H1 (cell line): ENCODE measurements around the gene STAT3. TPM values are rescaled to one million over a fixed set of nuclear protein-coding genes. Genes with fewer than 3 reads are reported as not detected.

Source experiments
- CTCF ChIA-PET: fragments of 300-600 bp; sonication (Branson Sonifier 250); formaldehyde crosslinking; loops from one replicate; lab custom pipeline; 2021; ENCODE audit not compliant: partially characterized antibody; lab: Charles Lee
- POLR2A ChIA-PET: fragments of 300-600 bp; sonication (Branson Sonifier 250); formaldehyde crosslinking; loops from one replicate; lab custom pipeline; 2021; ENCODE audit warnings: inconsistent platforms; ENCODE audit not compliant: partially characterized antibody; lab: Charles Lee
- DNase-seq, 2 experiments: peaks; one replicate each; pipeline versions ENCODE4 v3.0.0 to v3.0.0-alpha.2; 2010 to 2022; ENCODE audit warnings: low spot score in 2 of 2, low read depth in 1 of 2, mixed read lengths in 1 of 2
- FAIRE-seq: peaks from 2 replicates; lab custom pipeline; 2011; peaks lifted over from hg19 to GRCh38; lab: Jason Lieb, UNC
- H2AFZ ChIP-seq: 2 replicates; pipeline ENCODE4 v1.8.1; 2012; ENCODE audit warnings: low read length, inconsistent platforms
- H2AK5ac ChIP-seq: 2 replicates; pipeline ENCODE4 v1.6.1; 2013; ENCODE audit warnings: low read depth, low read length
- H2BK120ac ChIP-seq: replicated peaks from 2 replicates; pipeline ENCODE3; 2013; ENCODE audit warnings: low read depth, low read length, inconsistent platforms
- H2BK12ac ChIP-seq: 2 replicates; pipeline ENCODE4 v1.6.1; 2013; ENCODE audit warnings: low read depth, low read length
- H2BK15ac ChIP-seq: 2 replicates; pipeline ENCODE4 v1.6.1; 2013; ENCODE audit warnings: low read length
- H2BK20ac ChIP-seq: 2 replicates; pipeline ENCODE4 v1.6.1; 2013; ENCODE audit warnings: low read length
- H2BK5ac ChIP-seq: 2 replicates; pipeline ENCODE4 v1.6.1; 2013; ENCODE audit warnings: low read depth, low read length
- H3K14ac ChIP-seq: 2 replicates; pipeline ENCODE4 v1.6.1; 2013; ENCODE audit warnings: inconsistent platforms; ENCODE audit not compliant: insufficient read length
- H3K18ac ChIP-seq: 2 replicates; pipeline ENCODE4 v1.6.1; 2013; ENCODE audit warnings: low read length; ENCODE audit errors: extremely low read depth
- H3K23ac ChIP-seq: 2 replicates; pipeline ENCODE4 v1.6.1; 2013; ENCODE audit warnings: inconsistent platforms; ENCODE audit not compliant: insufficient read length
- H3K23me2 ChIP-seq: 2 replicates; pipeline ENCODE4 v1.6.1; 2013; ENCODE audit warnings: low read depth, low read length
- H3K27ac ChIP-seq: 2 replicates; pipeline ENCODE4 v1.6.1; 2011; ENCODE audit warnings: low read depth, low read length, inconsistent platforms
- H3K27me3 ChIP-seq, 4 experiments: replicated peaks in 1 of 4; 1 replicate in 1 of 4; 2 replicates in 3 of 4; pipeline versions ENCODE4 v1.6.1 to v1.8.1; 2011 to 2013; ENCODE audit warnings: low read length in 3 of 4, mild to moderate bottlenecking in 3 of 4, inconsistent platforms in 2 of 4, mixed read lengths in 2 of 4, moderate library complexity in 1 of 4; ENCODE audit not compliant: control insufficient read depth in 3 of 4, insufficient read depth in 3 of 4; ENCODE audit errors: extremely low read depth in 1 of 4
- H3K36me3 ChIP-seq, 4 experiments: 2 replicates each; pipeline versions ENCODE4 v1.6.1 to v1.8.1; 2011 to 2013; ENCODE audit warnings: mild to moderate bottlenecking in 4 of 4, low read length in 3 of 4, moderate library complexity in 2 of 4, control low read depth in 1 of 4, inconsistent platforms in 1 of 4; ENCODE audit not compliant: insufficient read depth in 4 of 4, control insufficient read depth in 2 of 4
- H3K4ac ChIP-seq: replicated peaks from 2 replicates; pipeline ENCODE3; 2013; ENCODE audit warnings: low read length, low read depth, mixed read lengths, inconsistent platforms; ENCODE audit not compliant: insufficient read length
- H3K4me1 ChIP-seq, 4 experiments: replicated peaks in 1 of 4; 1 replicate in 1 of 4; 2 replicates in 3 of 4; pipeline versions ENCODE4 v1.6.1 to v1.8.1; 2011 to 2013; ENCODE audit warnings: low read length in 3 of 4, inconsistent platforms in 2 of 4, mixed read lengths in 1 of 4; ENCODE audit not compliant: insufficient read depth in 4 of 4, control insufficient read depth in 3 of 4
- H3K4me2 ChIP-seq, 2 experiments: 2 replicates each; pipeline versions ENCODE4 v1.6.1 to v1.8.1; 2011 to 2013; ENCODE audit warnings: low read depth in 2 of 2, low read length in 2 of 2, control low read depth in 1 of 2, inconsistent platforms in 1 of 2, mild to moderate bottlenecking in 1 of 2; ENCODE audit not compliant: insufficient read depth in 1 of 2
- H3K4me3 ChIP-seq, 4 experiments: fragments of 200-600, 300-600 bp in 1 of 4; sonication (generic), shearing (Covaris generic), sonication (Bioruptor Twin) in 1 of 4; 2 replicates each; pipeline versions ENCODE4 v1.5.1 to v1.8.1; 2011 to 2016; ENCODE audit warnings: low read length in 4 of 4, low read depth in 3 of 4, control low read depth in 2 of 4, inconsistent platforms in 2 of 4, mild to moderate bottlenecking in 2 of 4, mixed read lengths in 1 of 4, moderate library complexity in 1 of 4; ENCODE audit not compliant: insufficient read depth in 2 of 4; ENCODE audit errors: extremely low read depth in 1 of 4
- H3K56ac ChIP-seq: replicated peaks from 2 replicates; pipeline ENCODE3; 2013; ENCODE audit warnings: low read depth, mild to moderate bottlenecking, mixed read lengths, low read length, inconsistent platforms; ENCODE audit not compliant: insufficient read length
- H3K79me1 ChIP-seq: 2 replicates; pipeline ENCODE4 v1.6.1; 2013; ENCODE audit warnings: low read depth, low read length, control low read depth
- H3K79me2 ChIP-seq, 2 experiments: 2 replicates each; pipeline versions ENCODE4 v1.6.1 to v1.8.1; 2012 to 2013; ENCODE audit warnings: low read length in 2 of 2, mild to moderate bottlenecking in 2 of 2, inconsistent platforms in 1 of 2; ENCODE audit not compliant: insufficient read depth in 2 of 2, control insufficient read depth in 1 of 2
- H3K9ac ChIP-seq, 4 experiments: replicated peaks in 1 of 4; 1 replicate in 1 of 4; 2 replicates in 3 of 4; pipeline versions ENCODE4 v1.6.1 to v1.8.1; 2011 to 2013; ENCODE audit warnings: low read depth in 3 of 4, low read length in 3 of 4, control low read depth in 2 of 4, mild to moderate bottlenecking in 2 of 4, moderate library complexity in 2 of 4, inconsistent platforms in 1 of 4; ENCODE audit errors: extremely low read depth in 1 of 4
- H3K9me3 ChIP-seq, 2 experiments: 2 replicates each; pipeline versions ENCODE4 v1.6.1 to v1.8.1; 2012 to 2013; ENCODE audit warnings: mild to moderate bottlenecking in 2 of 2, moderate library complexity in 2 of 2, control low read depth in 1 of 2, inconsistent platforms in 1 of 2, low read depth in 1 of 2, low read length in 1 of 2, mixed read lengths in 1 of 2; ENCODE audit not compliant: insufficient read depth in 2 of 2
- H4K20me1 ChIP-seq, 2 experiments: replicated peaks in 1 of 2; 2 replicates each; pipeline versions ENCODE3 to v1.8.1; 2011 to 2013; ENCODE audit warnings: inconsistent platforms in 2 of 2, low read length in 2 of 2, mild to moderate bottlenecking in 1 of 2; ENCODE audit not compliant: insufficient read depth in 2 of 2, control insufficient read depth in 1 of 2
- H4K5ac ChIP-seq: 2 replicates; pipeline ENCODE4 v1.6.1; 2013; ENCODE audit warnings: low read length, low read depth, mixed read lengths, inconsistent platforms; ENCODE audit not compliant: insufficient read length
- H4K8ac ChIP-seq: 2 replicates; pipeline ENCODE4 v1.8.0; 2013; ENCODE audit warnings: mild to moderate bottlenecking, moderate library complexity, low read length, inconsistent platforms; ENCODE audit not compliant: insufficient read depth; ENCODE audit errors: extremely low read depth
- H4K91ac ChIP-seq: replicated peaks from 2 replicates; pipeline ENCODE3; 2013; ENCODE audit warnings: low read length, mixed read lengths, inconsistent platforms; ENCODE audit not compliant: insufficient read length
- EGR1 ChIP-seq: IDR thresholded peaks from 2 replicates; pipeline ENCODE4 v1.6.1; 2011; ENCODE audit warnings: low read depth, low read length, borderline replicate concordance
- HDAC6 ChIP-seq: IDR thresholded peaks from one replicate; pipeline ENCODE4 v1.7.1; 2012; ENCODE audit warnings: low read depth, mild to moderate bottlenecking, inconsistent platforms, low read length, moderate library complexity
- JUND ChIP-seq: IDR thresholded peaks from 2 replicates; pipeline ENCODE4 v1.6.1; 2011; ENCODE audit warnings: mild to moderate bottlenecking, improper control_type of control experiment, low read length
- KDM1A ChIP-seq: fragments of 200-600, 300-600 bp; sonication (generic); IDR thresholded peaks from 2 replicates; pipeline ENCODE4 v1.7.1; 2016; ENCODE audit warnings: mild to moderate bottlenecking, low read length, borderline replicate concordance
- POLR2A ChIP-seq, 2 experiments: IDR thresholded peaks; 1 replicate in 1 of 2; 2 replicates in 1 of 2; pipeline ENCODE4 v1.6.1; 2011; ENCODE audit warnings: low read depth in 2 of 2, low read length in 2 of 2, mild to moderate bottlenecking in 2 of 2; ENCODE audit errors: control extremely low read depth in 1 of 2
- POU5F1 ChIP-seq: IDR thresholded peaks from 2 replicates; pipeline ENCODE4 v1.6.1; 2011; ENCODE audit warnings: low read depth, mild to moderate bottlenecking, low read length, moderate library complexity
- SIRT6 ChIP-seq: IDR thresholded peaks from one replicate; pipeline ENCODE4 v1.7.1; 2012; ENCODE audit warnings: low read length, inconsistent platforms
- WGBS, 2 experiments: shearing (Covaris generic) in 1 of 2; methylation state at CpG; one replicate each; pipeline versions ENCODE4 v1.1.6 to v1.1.7; 2013 to 2015; ENCODE audit warnings: low lambda C conversion rate in 2 of 2, mixed read lengths in 2 of 2, inconsistent platforms in 1 of 2, low coverage in 1 of 2, missing lambda C conversion rate in 1 of 2; ENCODE audit not compliant: insufficient replicate concordance in 2 of 2, insufficient coverage in 1 of 2, insufficient read length in 1 of 2; ENCODE audit errors: extremely low coverage in 1 of 2, missing lambda C conversion rate in 1 of 2; 5-methylcytosine and 5-hydroxymethylcytosine counted together
- polyA plus RNA-seq, 7 experiments: library from polyadenylated mRNA; depleted of rRNA in 3 of 7; stranded (reverse) in 5 of 7; unstranded in 2 of 7; fragments of >200 nt in 5 of 7; fragments of 200-250 nt in 2 of 7; gene quantifications; 1 replicate in 5 of 7; 2 replicates in 1 of 7; 4 replicates in 1 of 7; pipeline versions ENCODE4 v1.2.1 to v1.2.3, GENCODE V29; 2011 to 2013; ENCODE audit warnings: missing spikeins in 2 of 7, mixed read lengths in 2 of 7
- total RNA-seq: library from RNA; stranded (reverse); fragmentation: NEBNext Ultra II Directional; extraction: Animal tissue kit (Norgen Biotek cat#: 25700); gene quantifications from 2 replicates; pipeline ENCODE4 v1.2.1, GENCODE V29; 2021

Gene STAT3
- total and polyA plus RNA-seq, 2 of the 8 experiments (the other 6 are each of a cell fraction or from before 2014, with no cell fraction given) = 38.4 to 94.1 TPM

DNA sequence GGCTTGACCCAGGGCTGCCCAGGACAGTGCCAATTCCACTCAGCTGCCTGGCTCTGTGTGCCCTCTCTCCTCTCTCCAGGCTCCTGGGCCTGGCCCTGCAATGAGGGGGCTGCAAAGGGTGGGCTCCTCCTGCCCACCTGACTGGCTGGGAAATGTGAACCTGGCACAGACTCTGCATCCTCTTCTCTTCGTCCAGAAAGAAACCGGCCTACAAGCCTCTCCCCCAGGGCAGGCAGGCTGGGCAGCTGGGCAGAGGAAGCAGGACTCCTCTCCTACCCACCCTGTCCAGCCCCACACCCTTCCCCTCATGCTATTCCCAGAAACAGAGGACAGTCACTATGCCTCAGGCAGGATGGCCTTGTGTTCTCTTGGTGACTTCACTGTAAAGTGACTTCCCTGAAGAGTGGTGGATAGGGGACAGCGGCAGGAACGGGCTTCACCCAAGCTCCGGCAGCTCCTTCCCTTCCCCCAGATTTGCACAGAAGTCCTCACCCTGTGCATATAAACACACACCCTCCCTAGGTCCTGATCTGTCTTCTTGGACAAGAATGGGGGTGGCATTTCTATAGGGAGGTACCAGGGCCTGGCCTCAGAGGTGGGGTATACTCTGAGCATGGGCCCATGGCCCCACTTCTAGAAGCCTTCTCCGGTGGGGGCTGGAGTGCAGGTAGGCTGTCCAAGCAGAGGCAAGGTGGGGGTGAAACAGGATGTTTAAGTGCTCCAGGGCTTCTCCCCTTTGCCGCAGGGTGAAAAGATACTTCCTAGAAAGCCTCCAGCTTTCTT, 104.8 kb downstream of the STAT3 start:
- Histone ChIP-seq H2BK5ac (0 out of 2 replicates have a peak overlapping the region, but pooled peaks have one; percentile 49), H3K36me3 (no peaks in the 10 kb centered on the region), H3K27me3 (peaks cover 0 to 14% (median 11%) of the 10 kb centered on the region in 4 experiments; a peak in 5 of 7 replicates), H2AFZ (no peak overlapping the region), H3K4ac (no peak overlapping the region), H4K91ac (no peak overlapping the region), H3K9me3 (no peaks in the 10 kb centered on the region), H4K5ac (no peak overlapping the region), H3K79me2 (no peaks in the 10 kb centered on the region), H3K4me1 (peaks cover 0 to 12% (median 8%) of the 10 kb centered on the region in 4 experiments; a peak in 5 of 7 replicates), H3K18ac (no peak overlapping the region; the same call in 1 of the 2 replicates), H3K79me1 (no peaks in the 10 kb centered on the region), H2AK5ac (no peak overlapping the region), H3K23ac (no peak overlapping the region), H4K20me1 (no peaks in the 10 kb centered on the region), H3K23me2 (no peaks in the 10 kb centered on the region; the same call in 1 of the 2 replicates), H2BK12ac (no peak overlapping the region), H3K56ac (no peak overlapping the region), H2BK120ac (no peak overlapping the region), H4K8ac (no peak overlapping the region), H3K14ac (no peak overlapping the region), H2BK20ac (no peak overlapping the region), H3K27ac (no peak overlapping the region), H3K9ac (no peak overlapping the region; a peak in 1 of 7 replicates), H3K4me2 (no peak overlapping the region), H2BK15ac (peak overlapping the region; percentile 81; the same call in 1 of the 2 replicates), H3K4me3 (no peak overlapping the region)
- TF ChIP-seq JUND (no peak), EGR1 (no peak), SIRT6 (no peak), HDAC6 (no peak), POU5F1 (no peak), POLR2A (IDR thresholded peaks at IDR 0.05; ENCODE audit: control extremely low read depth in 1 of 2, low read depth in 2 of 2, low read length in 2 of 2) (no peak), KDM1A (no peak)
- no peak for FAIRE-seq
- 95% methylated on average over 7 of the region's 7 CpGs; no CpG with 5 or more reads in 1 of the 2 experiments for WGBS, 2 experiments
- ChIA-PET POLR2A (interaction anchor here (1.4 kb wide), 1 partner anchor 8 kb away, joined by 3 read pairs; the partner anchor contains the start of gene STAT5B), CTCF (interaction anchor here (0.9 to 2.4 kb wide), 7 partner anchors 9 to 256 kb away, joined by 3 to 6 read pairs (median 3); no protein-coding TSS in a partner anchor)
- no peak for DNase-seq
